Activated naive CD8-positive, alpha-beta T cell treated with anti-CD3 and anti-CD28 coated beads, Interleukin-2, amount 50 U/mL, for 24 hours (primary cell): ENCODE measurements around the gene BMS1.
"Not testable (repeated sequence)": the region's sequence is repeated elsewhere in the genome, so short reads cannot be mapped to it uniquely, and the experiment has no call there.

Source experiments
- ATAC-seq: fragments of 150-1000 bp; cut with Tn5 transposase; one replicate; pipeline ENCODE4 v1.10.0; 2021
- DNase-seq: peaks from one replicate; pipeline ENCODE4 v3.0.0; 2021
- H3K27ac Mint-ChIP-seq: one replicate; pipeline ENCODE4 v1.8.0; 2021; ENCODE audit warnings: mild to moderate bottlenecking, mixed read lengths
- H3K27me3 Mint-ChIP-seq: one replicate; pipeline ENCODE4 v1.8.0; 2021; ENCODE audit warnings: mixed read lengths
- H3K36me3 Mint-ChIP-seq: one replicate; pipeline ENCODE4 v1.8.0; 2021; ENCODE audit warnings: low read depth, mixed read lengths
- H3K4me1 Mint-ChIP-seq: one replicate; pipeline ENCODE4 v1.8.0; 2021; ENCODE audit warnings: mixed read lengths
- H3K4me3 Mint-ChIP-seq: one replicate; pipeline ENCODE4 v1.8.0; 2021; ENCODE audit warnings: mild to moderate bottlenecking, moderate library complexity, mixed read lengths
- H3K9me3 Mint-ChIP-seq: one replicate; pipeline ENCODE4 v1.8.0; 2021; ENCODE audit warnings: mixed read lengths

The BMS1 gene

DNA sequence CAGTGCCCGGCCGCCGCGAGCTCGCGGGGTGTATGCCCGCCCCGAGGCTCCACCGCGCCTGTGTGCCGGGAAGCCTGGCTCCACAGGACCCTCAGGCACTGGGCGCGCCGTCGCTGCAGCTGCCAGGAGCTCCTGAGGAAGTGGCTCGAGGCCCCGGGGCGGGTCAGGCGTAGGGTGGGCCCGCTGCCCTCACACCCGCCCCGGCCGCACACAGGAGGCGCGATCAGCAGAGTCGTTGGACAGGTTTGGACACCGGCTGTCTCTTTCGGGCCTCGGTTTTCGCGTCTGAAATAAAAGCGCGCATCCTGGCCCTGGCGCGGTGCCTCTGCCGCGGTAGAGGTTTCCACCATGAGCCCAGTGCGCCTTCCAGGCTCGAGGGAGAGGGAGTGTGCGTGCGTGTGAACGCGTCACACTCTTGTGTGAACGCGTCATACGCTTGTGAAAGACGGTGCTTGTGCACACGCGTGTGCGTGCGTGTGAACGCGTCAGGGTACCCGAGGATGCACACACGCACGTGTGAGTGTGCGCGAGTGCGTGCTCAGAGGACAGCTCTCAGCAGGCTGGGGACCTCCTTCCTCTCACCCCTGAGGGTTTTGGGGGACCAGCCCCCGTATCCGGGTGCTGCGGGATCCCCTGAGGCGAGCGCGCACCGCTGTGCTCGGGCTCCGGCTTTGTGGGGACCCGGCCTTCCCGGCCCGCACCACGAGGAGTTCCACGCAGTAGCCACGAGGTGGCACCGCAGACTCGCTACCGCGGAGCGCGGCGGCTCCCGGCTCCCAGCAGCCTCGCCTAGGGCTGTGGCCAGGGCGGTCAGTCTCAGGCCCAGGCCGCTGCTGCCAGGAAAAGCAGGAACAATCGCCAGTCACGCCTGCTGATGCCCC lies 83.8 kb downstream of the BMS1 start:
- H3K4me3 Mint-ChIP-seq, result peak overlapping the region; percentile 16

DNA sequence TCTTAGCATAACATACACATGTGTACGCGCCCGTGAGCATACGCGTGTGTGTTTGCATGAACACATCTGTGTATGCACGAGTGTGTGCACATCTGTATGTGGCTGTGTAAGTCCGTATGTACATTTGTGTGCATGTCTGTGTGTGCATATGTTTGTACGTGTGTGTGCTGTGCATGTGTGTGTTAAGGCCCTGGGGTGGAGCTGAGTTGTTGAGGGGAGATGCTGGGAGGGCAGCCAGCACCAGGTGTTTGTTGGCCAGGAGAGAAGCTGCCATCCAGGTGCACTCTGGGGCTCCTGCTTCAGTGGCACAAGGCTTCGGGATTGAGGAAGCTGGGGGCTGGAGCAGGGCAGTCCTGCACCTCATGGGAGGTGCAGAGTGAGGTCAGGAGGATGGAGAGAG lies 85.0 kb downstream of the BMS1 start:
- Mint-ChIP-seq H3K27ac (no peak overlapping the region), H3K4me3 (no peak overlapping the region), H3K4me1 (peaks cover 2% of the 10 kb centered on the region), H3K36me3 (no peaks in the 10 kb centered on the region), H3K27me3 (peaks cover 28% of the 10 kb centered on the region), H3K9me3 (no peaks in the 10 kb centered on the region)
- ATAC-seq, result no peak
- no peak for DNase-seq

More for the DNA sequence above, 83.8 kb downstream of the BMS1 start:
- Mint-ChIP-seq H3K4me1 (peaks cover 2% of the 10 kb centered on the region), H3K27ac (no peak overlapping the region), H3K9me3 (no peaks in the 10 kb centered on the region), H3K36me3 (no peaks in the 10 kb centered on the region), H3K27me3 (peaks cover 31% of the 10 kb centered on the region)
- DNase-seq, result peak; percentile 58
- ATAC-seq, result peak; percentile 85

DNA sequence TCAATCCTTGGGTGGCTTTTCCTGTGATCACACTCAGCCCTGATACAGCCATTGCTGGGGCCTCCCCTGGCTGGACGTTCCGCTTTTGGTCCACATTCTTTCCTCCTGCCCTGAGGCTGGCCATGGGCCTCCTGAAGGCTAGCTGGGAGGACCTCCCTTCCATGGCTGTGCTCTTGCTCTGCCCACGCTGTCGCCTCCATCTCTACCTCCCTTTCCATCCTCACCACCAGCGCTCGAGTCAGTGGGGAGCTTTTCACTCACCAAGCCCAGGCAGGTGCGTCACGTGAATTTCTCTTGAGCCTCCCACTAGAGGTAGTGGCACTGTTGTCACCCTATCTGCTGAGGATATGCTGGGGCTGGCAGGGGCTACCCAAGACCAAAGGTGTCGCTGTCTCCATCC lies 85.9 kb downstream of the BMS1 start:
- H3K27me3 Mint-ChIP-seq, result peaks cover 24% of the 10 kb centered on the region
- no peaks in the 10 kb centered on the region for H3K36me3 Mint-ChIP-seq
- no peak overlapping the region for H3K27ac Mint-ChIP-seq

DNA sequence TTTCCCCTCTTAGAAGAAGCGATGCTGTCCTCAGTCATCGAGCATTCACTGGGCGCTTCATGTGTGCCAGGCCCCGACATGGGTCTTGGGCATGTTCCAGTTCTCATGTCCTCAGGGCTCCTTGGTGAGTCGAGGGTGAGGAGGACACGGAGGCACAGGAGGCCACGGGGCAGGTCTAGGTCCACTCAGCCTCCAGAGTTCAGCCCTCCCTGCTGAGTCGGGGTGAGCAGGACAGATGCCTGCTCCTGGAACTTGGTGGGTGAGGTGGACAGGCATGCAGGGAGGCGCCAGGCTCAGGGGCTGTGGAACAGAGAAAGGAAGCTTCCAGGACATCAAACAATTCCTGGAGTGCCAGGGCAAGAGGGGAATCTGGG lies 87.4 kb downstream of the BMS1 start:
- DNase-seq (no peak), ATAC-seq (no peak)
- Mint-ChIP-seq H3K27me3 (peaks cover 14% of the 10 kb centered on the region), H3K27ac (no peak overlapping the region), H3K4me3 (no peak overlapping the region), H3K4me1 (peaks cover 2% of the 10 kb centered on the region), H3K9me3 (no peaks in the 10 kb centered on the region), H3K36me3 (no peaks in the 10 kb centered on the region)

More for the DNA sequence above, 85.9 kb downstream of the BMS1 start:
- no peak overlapping the region for H3K4me3 Mint-ChIP-seq
- H3K9me3 Mint-ChIP-seq, result no peaks in the 10 kb centered on the region
- no peak for ATAC-seq
- DNase-seq, result no peak
- peaks cover 2% of the 10 kb centered on the region for H3K4me1 Mint-ChIP-seq

DNA sequence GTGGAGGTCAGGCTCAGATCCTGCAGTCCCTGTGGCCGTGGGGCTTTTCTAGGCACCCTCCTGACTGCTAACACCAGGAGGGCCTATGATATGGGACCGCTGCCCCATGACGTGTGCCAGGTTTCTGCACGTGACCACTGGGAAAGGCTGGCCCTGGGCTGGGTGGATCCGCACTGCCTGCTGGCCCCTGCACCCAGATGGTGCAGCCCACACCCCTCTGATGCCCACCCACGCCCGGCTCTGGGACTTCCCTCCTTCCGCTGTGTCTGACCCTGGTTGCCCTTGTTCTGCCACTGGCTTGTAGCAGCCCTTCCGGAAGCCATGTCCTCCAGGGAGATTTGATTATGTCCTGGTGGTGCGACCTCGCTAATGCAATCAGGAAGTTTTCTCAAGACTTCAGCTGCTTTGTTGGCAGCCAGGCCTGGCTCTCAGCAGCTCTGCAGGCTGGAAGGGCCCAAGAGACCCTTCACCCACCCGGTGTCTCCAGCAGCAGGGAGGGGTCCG lies 88.6 kb downstream of the BMS1 start:
- H3K36me3 Mint-ChIP-seq, ATAC-seq, H3K27ac Mint-ChIP-seq, H3K4me1 Mint-ChIP-seq, DNase-seq, H3K9me3 Mint-ChIP-seq, H3K4me3 Mint-ChIP-seq, H3K27me3 Mint-ChIP-seq: not testable (repeated sequence)

DNA sequence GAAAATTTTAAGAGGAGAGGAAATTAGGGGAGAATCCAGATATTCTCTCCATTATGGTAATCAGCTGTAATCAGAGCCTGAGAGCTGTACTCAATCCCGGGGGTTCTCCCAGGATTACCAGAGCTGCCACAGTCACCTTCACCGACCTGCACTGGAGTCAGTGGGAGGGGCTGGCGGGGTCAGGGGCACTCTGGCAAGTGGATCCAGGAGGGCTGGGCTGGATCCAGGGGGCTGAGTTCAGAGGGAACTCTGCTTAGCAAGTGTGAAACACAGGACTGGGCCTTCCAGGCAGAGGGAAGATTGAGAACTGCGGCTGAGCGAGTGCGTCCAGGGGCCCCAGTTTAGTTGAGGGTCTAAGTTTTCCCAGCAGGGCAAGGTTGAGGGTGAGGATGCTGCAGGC lies 89.2 kb downstream of the BMS1 start:
- ATAC-seq (no peak), DNase-seq (no peak)
- Mint-ChIP-seq H3K36me3 (no peaks in the 10 kb centered on the region), H3K4me1 (peaks cover 2% of the 10 kb centered on the region), H3K27ac (no peak overlapping the region), H3K9me3 (no peaks in the 10 kb centered on the region), H3K4me3 (no peak overlapping the region), H3K27me3 (peaks cover 2% of the 10 kb centered on the region)

DNA sequence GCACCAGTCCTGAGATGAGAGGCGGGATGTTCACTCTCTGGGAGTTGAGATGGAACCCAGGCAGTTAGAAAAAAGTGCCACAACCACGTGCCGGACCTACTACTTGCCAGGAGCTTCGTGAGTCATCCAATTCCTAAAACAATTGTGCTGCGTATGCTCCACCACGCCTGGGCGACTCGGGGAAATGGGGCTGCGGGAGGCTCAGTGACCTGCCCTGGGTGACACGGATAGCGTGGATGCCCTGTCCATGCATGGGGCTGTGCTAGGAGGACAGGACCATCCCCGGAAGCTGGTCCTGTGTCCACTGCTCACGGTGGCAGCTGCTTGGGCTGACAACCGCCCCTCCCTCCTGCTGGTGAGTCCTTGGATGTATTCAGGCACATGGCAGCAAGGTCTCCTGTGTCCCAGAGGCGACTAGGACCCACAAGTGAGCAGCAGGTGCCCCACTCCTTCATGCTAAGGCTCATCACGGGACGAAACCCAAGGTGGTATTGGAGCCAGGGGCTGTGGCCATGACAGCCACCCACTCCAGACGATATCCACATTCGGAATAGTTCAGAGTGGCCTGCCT lies 90.4 kb downstream of the BMS1 start:
- Mint-ChIP-seq H3K36me3 (no peaks in the 10 kb centered on the region), H3K27me3 (no peaks in the 10 kb centered on the region), H3K4me1 (no peaks in the 10 kb centered on the region), H3K4me3 (no peak overlapping the region), H3K27ac (no peak overlapping the region), H3K9me3 (no peaks in the 10 kb centered on the region)
- ATAC-seq (no peak), DNase-seq (no peak)

DNA sequence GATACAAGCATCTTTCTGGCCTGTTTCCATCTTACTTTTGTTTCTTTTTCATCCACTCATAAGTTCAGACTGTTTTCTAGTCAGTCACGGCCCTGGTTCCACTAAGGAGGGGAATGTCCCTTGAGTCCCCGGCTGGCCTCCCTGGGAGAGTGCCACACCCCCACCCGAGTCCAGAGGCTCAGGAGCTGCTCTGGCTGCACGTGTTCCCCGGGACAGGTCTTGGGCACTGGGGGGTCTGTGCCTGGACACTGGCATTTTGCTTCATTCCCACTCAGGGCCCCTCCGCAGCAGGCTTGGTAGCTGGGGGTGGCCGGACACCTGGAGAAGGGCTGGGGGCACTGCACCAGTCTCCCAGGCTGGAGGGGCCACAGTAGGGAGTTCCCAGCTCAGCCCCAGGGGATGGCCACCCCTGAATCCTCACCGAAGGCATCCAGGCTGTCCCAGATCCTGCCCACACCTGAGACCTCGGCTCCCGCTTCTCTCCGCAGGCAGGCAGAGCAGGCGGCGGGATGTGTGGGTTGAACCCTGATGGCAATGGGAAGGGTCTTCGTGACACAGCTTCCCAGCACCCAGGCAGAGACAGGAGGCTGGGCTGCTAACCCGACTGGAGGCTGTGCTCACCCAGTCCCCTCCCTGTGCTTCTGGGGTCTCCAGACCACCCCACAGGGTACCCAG lies 92.3 kb downstream of the BMS1 start:
- no peak for DNase-seq
- Mint-ChIP-seq H3K27me3 (no peaks in the 10 kb centered on the region), H3K27ac (no peak overlapping the region)

DNA sequence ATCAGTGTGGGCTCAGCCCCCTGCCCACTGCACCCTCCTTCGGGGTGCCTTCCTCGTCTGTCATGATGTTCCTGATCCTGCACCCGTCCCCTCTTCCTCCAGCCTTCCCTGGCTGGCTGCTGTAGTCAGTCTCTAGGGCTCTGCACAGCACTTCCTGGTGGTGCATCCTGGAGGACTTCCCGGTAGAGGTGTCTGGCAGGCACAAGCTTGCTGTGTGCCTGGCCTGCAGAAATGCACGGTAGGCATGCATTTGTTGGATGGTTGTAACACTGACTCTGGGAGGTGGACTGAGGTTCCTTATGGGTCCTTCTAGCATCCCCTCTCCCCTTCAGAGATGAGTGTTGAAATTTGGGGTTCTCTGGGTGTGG lies 92.8 kb downstream of the BMS1 start:
- Mint-ChIP-seq H3K4me3 (no peak overlapping the region), H3K27ac (no peak overlapping the region), H3K36me3 (no peaks in the 10 kb centered on the region), H3K4me1 (no peaks in the 10 kb centered on the region), H3K9me3 (no peaks in the 10 kb centered on the region), H3K27me3 (no peaks in the 10 kb centered on the region)
- ATAC-seq (no peak), DNase-seq (no peak)

More for the DNA sequence above, 92.3 kb downstream of the BMS1 start:
- no peak for ATAC-seq
- no peaks in the 10 kb centered on the region for H3K36me3 Mint-ChIP-seq
- H3K4me3 Mint-ChIP-seq, result no peak overlapping the region
- no peaks in the 10 kb centered on the region for H3K4me1 Mint-ChIP-seq
- no peaks in the 10 kb centered on the region for H3K9me3 Mint-ChIP-seq

DNA sequence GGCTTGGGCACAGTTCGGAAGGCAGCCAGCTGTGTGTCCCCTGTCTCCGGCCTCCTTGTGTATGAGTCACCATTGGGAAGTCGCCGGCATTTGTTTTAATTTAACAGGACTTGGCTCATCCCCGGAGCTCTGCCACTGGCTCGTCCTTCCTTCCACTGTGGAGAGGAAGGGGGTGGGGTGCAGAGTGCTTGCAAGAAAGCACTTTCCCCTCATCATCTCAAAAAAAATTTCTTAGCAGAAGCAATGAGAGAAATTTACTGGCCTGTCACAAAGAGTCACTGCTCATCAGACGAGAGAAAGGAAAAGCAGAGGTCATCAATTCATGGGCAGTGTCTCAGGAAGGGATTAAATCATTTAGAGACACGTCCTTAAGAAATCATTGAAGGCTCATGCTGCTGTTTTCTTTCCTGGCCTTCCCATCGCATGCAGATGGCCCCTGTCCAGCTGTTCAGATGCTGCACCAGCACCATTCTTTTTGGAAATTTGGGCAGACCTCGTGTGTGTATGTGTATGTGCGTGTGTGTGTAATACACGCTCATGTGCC lies 93.3 kb downstream of the BMS1 start:
- Mint-ChIP-seq H3K9me3 (no peaks in the 10 kb centered on the region), H3K36me3 (no peaks in the 10 kb centered on the region)

DNA sequence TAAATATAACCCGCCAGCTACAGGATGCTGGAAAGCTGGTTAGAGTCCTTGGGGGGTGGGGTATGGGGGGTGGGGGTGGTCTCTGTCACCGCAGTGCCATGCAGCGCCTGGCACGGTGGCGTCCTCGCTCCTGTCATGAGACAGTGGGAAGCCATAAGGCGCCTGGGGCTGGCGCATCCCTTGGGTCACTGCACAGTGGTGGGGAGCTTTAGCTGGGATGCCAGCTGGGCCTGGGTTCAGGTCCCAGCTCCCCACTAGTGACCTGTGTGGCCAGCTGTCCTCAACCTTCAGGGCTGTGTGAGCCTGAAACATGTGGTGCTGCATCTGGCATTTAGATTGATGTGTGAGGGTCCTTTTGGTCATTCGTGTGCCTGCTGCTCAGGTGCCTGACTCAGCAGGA lies 93.9 kb downstream of the BMS1 start:
- ATAC-seq (no peak), DNase-seq (no peak)
- Mint-ChIP-seq H3K4me3 (no peak overlapping the region), H3K27me3 (no peaks in the 10 kb centered on the region), H3K9me3 (peaks cover 6% of the 10 kb centered on the region), H3K36me3 (no peaks in the 10 kb centered on the region), H3K27ac (no peak overlapping the region), H3K4me1 (no peaks in the 10 kb centered on the region)

More for the DNA sequence above, 93.3 kb downstream of the BMS1 start:
- Mint-ChIP-seq H3K4me1 (no peaks in the 10 kb centered on the region), H3K27me3 (no peaks in the 10 kb centered on the region), H3K4me3 (no peak overlapping the region), H3K27ac (no peak overlapping the region)
- DNase-seq (no peak), ATAC-seq (no peak)

DNA sequence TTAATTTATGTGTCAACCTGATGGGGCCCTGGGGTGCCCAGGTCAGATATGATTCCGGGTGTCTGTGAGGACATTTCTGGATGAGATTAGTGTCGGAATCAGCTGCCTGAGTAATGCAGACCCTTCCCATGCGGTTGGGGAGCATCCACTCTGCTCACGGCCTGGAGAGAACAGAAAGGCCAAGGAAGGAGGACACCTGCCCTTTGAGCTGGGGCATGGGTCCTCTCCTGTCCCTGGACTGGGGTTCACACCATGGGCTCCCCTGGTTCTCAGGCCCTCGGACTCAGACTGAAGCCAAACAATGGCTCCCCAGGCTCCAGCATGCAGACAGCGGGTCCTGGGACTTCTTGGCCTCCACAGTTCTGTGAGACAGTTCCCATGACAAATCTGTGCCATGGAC lies 94.3 kb downstream of the BMS1 start:
- no peaks in the 10 kb centered on the region for H3K36me3 Mint-ChIP-seq
- ATAC-seq (no peak), DNase-seq (no peak)
- H3K4me1 Mint-ChIP-seq, result no peaks in the 10 kb centered on the region
- no peak overlapping the region for H3K27ac Mint-ChIP-seq
- H3K27me3 Mint-ChIP-seq, result no peaks in the 10 kb centered on the region
- no peak overlapping the region for H3K4me3 Mint-ChIP-seq
- peaks cover 7% of the 10 kb centered on the region for H3K9me3 Mint-ChIP-seq

DNA sequence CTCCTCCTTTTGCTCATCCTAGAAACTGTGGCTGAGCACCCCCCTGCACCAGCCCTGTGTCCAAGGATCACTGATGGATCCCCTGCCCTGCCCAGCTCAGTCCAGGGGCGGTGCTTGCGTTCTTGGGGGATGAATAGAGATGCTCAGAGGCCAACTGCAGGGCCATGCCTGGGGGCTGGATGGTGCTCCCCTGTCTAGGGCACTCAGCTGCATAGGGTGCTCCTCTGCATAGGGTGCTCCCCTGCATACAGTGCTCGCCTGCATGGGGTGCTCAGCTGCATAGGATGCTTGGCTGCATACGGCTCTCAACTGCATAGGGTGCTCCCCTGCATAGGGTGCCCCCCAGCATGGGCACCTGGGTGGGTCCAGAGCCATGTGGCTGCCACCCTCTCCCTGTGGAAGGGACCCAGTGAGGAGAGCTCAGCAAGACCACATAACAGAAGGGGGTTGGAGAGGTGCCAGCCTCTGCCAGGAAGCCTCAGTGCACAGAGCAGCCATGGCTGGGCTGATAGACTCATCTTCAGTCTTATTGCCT lies 95.0 kb downstream of the BMS1 start:
- Mint-ChIP-seq H3K9me3 (peaks cover 13% of the 10 kb centered on the region), H3K4me1 (no peaks in the 10 kb centered on the region), H3K27ac (no peak overlapping the region), H3K4me3 (no peak overlapping the region), H3K36me3 (no peaks in the 10 kb centered on the region), H3K27me3 (no peaks in the 10 kb centered on the region)
- DNase-seq (no peak), ATAC-seq (peak; percentile 33)

DNA sequence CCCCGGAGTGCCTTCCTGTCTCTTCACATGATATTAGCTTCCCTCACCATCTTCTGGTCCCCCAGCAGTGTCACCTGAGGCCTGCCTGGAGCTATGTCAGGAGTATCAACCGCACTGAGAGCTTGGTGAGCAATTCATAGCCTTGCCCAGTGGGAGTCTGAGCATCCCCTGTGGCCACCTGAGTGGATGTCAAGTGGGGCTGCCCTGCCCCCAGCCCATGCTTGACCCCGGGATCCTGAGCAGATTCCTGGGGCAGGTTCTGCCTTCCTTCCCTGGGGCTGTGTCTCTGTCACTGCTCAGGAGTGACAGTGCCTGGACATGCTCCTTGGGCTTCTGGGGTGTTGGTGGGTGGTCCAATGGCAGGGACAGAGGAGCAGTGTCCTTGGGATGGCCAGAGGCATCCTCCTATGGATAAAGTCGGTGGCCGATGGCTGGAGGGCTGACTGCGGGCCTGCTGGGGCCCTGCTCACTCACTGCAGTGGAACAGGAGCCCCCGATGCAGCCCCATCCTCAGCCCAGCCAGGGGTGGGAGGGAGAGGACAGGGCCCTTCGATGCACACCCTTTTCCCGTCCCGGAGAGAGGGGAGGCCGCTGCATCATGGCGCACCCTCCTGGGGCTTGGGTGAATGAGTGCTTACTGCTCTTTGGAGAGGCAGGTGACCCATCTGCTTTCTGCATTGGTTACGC lies 95.7 kb downstream of the BMS1 start:
- no peak for ATAC-seq
- H3K9me3 Mint-ChIP-seq, result peaks cover 16% of the 10 kb centered on the region
- no peak overlapping the region for H3K4me3 Mint-ChIP-seq
- H3K27ac Mint-ChIP-seq, result no peak overlapping the region
- no peak for DNase-seq
- H3K27me3 Mint-ChIP-seq, result no peaks in the 10 kb centered on the region
- H3K4me1 Mint-ChIP-seq, result no peaks in the 10 kb centered on the region
- H3K36me3 Mint-ChIP-seq, result no peaks in the 10 kb centered on the region
